ENCODE results near the gene PTPN3.

DNA sequence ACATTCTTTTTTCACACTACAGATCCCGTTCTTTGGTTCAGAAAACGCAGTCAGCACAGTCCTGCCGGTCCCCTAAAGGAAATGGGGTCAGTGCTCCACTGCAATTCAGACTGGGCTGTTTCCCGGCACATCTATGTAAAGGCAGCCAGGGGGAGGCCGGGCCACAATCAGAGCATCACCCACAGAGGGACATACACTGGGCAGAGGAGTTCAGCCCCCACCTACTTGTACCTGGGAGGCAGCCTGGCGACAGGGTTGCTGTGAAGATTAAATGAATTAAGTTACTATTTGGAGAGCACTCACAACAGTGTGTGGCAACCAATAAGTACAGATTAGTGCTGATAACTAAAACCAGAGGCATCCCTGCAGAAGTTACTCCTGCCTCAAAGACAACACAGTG lies 4.5 kb downstream of the PTPN3 start:
- TF ChIP-seq, protein P1, sequence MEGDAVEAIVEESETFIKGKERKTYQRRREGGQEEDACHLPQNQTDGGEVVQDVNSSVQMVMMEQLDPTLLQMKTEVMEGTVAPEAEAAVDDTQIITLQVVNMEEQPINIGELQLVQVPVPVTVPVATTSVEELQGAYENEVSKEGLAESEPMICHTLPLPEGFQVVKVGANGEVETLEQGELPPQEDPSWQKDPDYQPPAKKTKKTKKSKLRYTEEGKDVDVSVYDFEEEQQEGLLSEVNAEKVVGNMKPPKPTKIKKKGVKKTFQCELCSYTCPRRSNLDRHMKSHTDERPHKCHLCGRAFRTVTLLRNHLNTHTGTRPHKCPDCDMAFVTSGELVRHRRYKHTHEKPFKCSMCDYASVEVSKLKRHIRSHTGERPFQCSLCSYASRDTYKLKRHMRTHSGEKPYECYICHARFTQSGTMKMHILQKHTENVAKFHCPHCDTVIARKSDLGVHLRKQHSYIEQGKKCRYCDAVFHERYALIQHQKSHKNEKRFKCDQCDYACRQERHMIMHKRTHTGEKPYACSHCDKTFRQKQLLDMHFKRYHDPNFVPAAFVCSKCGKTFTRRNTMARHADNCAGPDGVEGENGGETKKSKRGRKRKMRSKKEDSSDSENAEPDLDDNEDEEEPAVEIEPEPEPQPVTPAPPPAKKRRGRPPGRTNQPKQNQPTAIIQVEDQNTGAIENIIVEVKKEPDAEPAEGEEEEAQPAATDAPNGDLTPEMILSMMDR (conservative IDR thresholded peaks at IDR 0.05; ENCODE audit: low read length) = no peak
- TF ChIP-seq EZH2phosphoT487 (IDR thresholded peaks at IDR 0.05; ENCODE audit: borderline replicate concordance, low read depth, low read length) = no peak
